Keratinocyte (primary cell): ENCODE data around the gene TTC39C. TPM values are rescaled to one million over a fixed set of nuclear protein-coding genes. Genes with fewer than 3 reads are reported as not detected.

Experiments
- DNase-seq: peaks from one replicate; pipeline ENCODE4 v3.0.0-alpha.2; 2011; ENCODE audit warnings: low read depth, missing footprints, low spot score
- FAIRE-seq: peaks from 2 replicates; lab custom pipeline; 2011; peaks lifted over from hg19 to GRCh38; lab: Jason Lieb, UNC
- H2AFZ ChIP-seq: 2 replicates; pipeline ENCODE4 v1.6.0; 2012; ENCODE audit warnings: low read length, control low read depth, inconsistent platforms; ENCODE audit not compliant: control insufficient read depth
- H3K27ac ChIP-seq: 2 replicates; pipeline ENCODE4 v1.5.1; 2011; ENCODE audit warnings: low read length; ENCODE audit not compliant: control insufficient read depth, insufficient read depth
- H3K27me3 ChIP-seq: 3 replicates; pipeline ENCODE4 v1.6.0; 2011; ENCODE audit warnings: low read length; ENCODE audit not compliant: control insufficient read depth, insufficient read depth; ENCODE audit errors: extremely low read depth
- H3K36me3 ChIP-seq, 2 experiments: 2 replicates in 1 of 2; 3 replicates in 1 of 2; pipeline ENCODE4 v1.5.1; 2011; ENCODE audit warnings: low read length in 2 of 2, mild to moderate bottlenecking in 1 of 2; ENCODE audit not compliant: control insufficient read depth in 2 of 2, insufficient read depth in 2 of 2; ENCODE audit errors: extremely low read depth in 1 of 2
- H3K4me1 ChIP-seq: 3 replicates; pipeline ENCODE4 v1.5.1; 2011; ENCODE audit warnings: low read length; ENCODE audit not compliant: control insufficient read depth, insufficient read depth; ENCODE audit errors: extremely low read depth
- H3K4me2 ChIP-seq: 3 replicates; pipeline ENCODE4 v1.6.0; 2011; ENCODE audit warnings: low read depth, low read length; ENCODE audit not compliant: control insufficient read depth, insufficient read depth; ENCODE audit errors: extremely low read depth
- H3K4me3 ChIP-seq, 3 experiments: fragments of 200-600 bp in 1 of 3; sonication (generic) in 1 of 3; 2 replicates in 2 of 3; 3 replicates in 1 of 3; pipeline ENCODE4 v1.5.1; 2011 to 2016; ENCODE audit warnings: low read length in 3 of 3, mild to moderate bottlenecking in 3 of 3, control low read depth in 2 of 3, inconsistent platforms in 1 of 3, low read depth in 1 of 3, mixed read lengths in 1 of 3, mixed run types in 1 of 3, moderate library complexity in 1 of 3; ENCODE audit not compliant: control insufficient read depth in 2 of 3, insufficient read depth in 2 of 3; ENCODE audit errors: extremely low read depth in 1 of 3
- H3K79me2 ChIP-seq: 2 replicates; pipeline ENCODE4 v1.6.0; 2012; ENCODE audit warnings: low read length; ENCODE audit not compliant: control insufficient read depth, insufficient read depth
- H3K9ac ChIP-seq: 3 replicates; pipeline ENCODE4 v1.6.0; 2011; ENCODE audit warnings: low read length; ENCODE audit not compliant: control insufficient read depth, insufficient read depth; ENCODE audit errors: extremely low read depth
- H3K9me1 ChIP-seq: 3 replicates; pipeline ENCODE4 v1.6.0; 2011; ENCODE audit warnings: low read length; ENCODE audit not compliant: control insufficient read depth, insufficient read depth; ENCODE audit errors: extremely low read depth
- H3K9me3 ChIP-seq: 2 replicates; pipeline ENCODE4 v1.5.1; 2012; ENCODE audit warnings: low read depth, low read length; ENCODE audit not compliant: control insufficient read depth
- H4K20me1 ChIP-seq: 3 replicates; pipeline ENCODE4 v1.6.0; 2011; ENCODE audit warnings: low read length; ENCODE audit not compliant: control insufficient read depth, insufficient read depth; ENCODE audit errors: extremely low read depth
- EZH2 ChIP-seq: IDR thresholded peaks from one replicate; pipeline ENCODE4 v1.6.1; 2012; ENCODE audit warnings: inconsistent platforms, mild to moderate bottlenecking, low read length, moderate library complexity
- dilution Hi-C: fragments of 300-500 bp; cut with MboI; formaldehyde crosslinking; loops from one replicate; pipeline ENCODE4 v1.7.0; 2020; ENCODE audit warnings: low sequenced_read_pairs; ENCODE audit not compliant: extremely low pct_ligation_motif_present
- polyA plus RNA-seq, 5 experiments: library from polyadenylated mRNA; depleted of rRNA in 3 of 5; stranded (reverse) in 3 of 5; stranded (forward) in 1 of 5; unstranded in 1 of 5; fragments of >200 nt; gene quantifications; 1 replicate in 1 of 5; 2 replicates in 3 of 5; 3 replicates in 1 of 5; pipeline versions ENCODE4 v1.2.1 to v1.2.3, GENCODE V29; 2011 to 2012; ENCODE audit warnings: missing spikeins in 2 of 5, low read depth in 1 of 5, low replicate concordance in 1 of 5
- TF ChIP-seq, protein P1 (sequence below), 3 experiments: IDR thresholded peaks in 1 of 3; conservative IDR thresholded peaks in 1 of 3; optimal IDR thresholded peaks in 1 of 3; 2 replicates in 2 of 3; 3 replicates in 1 of 3; pipeline versions ENCODE3 to v1.5.1; 2011; ENCODE audit warnings: low read length in 3 of 3, mild to moderate bottlenecking in 3 of 3, moderate library complexity in 2 of 3, control low read depth in 1 of 3, inconsistent platforms in 1 of 3; ENCODE audit not compliant: insufficient read depth in 2 of 3; ENCODE audit errors: extremely low read depth in 1 of 3

TTC39C gene
- polyA plus RNA-seq, 1 donor (not counting 4 experiments of a cell fraction or from before 2014, with no cell fraction given), result 26.8 TPM

DNA sequence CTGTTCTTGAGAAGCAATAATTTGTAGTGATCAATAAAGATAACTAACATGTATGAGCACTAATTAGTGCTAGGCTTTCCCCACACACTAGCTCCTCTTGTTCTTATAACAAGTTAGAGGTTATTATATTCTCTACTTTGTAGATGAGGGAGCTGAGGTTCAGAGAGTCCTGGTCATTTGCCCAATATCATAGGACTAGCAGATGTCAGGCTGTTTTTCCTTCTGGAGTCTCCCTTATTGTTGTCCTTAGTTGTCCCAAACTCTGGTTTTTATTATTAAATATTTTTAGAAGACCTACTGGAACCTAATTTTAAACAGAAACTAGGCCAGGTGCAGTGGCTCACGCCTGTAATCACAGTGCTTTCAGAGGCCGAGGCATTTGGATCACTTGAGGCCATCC is 16.5 kb upstream of the TTC39C start:
- Histone ChIP-seq H3K4me2 (no peak overlapping the region), H3K27ac (no peak overlapping the region), H4K20me1 (no peaks in the 10 kb centered on the region), H2AFZ (no peak overlapping the region), H3K79me2 (no peaks in the 10 kb centered on the region), H3K36me3 (no peaks in the 10 kb centered on the region), H3K4me3 (no peak overlapping the region), H3K27me3 (no peaks in the 10 kb centered on the region), H3K9me1 (no peaks in the 10 kb centered on the region), H3K9me3 (no peaks in the 10 kb centered on the region), H3K4me1 (peaks cover 31% of the 10 kb centered on the region), H3K9ac (no peak overlapping the region)
- DNase-seq, result no peak
- no peak for TF ChIP-seq EZH2
- TF ChIP-seq, protein P1, sequence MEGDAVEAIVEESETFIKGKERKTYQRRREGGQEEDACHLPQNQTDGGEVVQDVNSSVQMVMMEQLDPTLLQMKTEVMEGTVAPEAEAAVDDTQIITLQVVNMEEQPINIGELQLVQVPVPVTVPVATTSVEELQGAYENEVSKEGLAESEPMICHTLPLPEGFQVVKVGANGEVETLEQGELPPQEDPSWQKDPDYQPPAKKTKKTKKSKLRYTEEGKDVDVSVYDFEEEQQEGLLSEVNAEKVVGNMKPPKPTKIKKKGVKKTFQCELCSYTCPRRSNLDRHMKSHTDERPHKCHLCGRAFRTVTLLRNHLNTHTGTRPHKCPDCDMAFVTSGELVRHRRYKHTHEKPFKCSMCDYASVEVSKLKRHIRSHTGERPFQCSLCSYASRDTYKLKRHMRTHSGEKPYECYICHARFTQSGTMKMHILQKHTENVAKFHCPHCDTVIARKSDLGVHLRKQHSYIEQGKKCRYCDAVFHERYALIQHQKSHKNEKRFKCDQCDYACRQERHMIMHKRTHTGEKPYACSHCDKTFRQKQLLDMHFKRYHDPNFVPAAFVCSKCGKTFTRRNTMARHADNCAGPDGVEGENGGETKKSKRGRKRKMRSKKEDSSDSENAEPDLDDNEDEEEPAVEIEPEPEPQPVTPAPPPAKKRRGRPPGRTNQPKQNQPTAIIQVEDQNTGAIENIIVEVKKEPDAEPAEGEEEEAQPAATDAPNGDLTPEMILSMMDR (optimal IDR thresholded peaks at IDR 0.05 in 1 of 3, IDR thresholded peaks at IDR 0.05 in 1 of 3, conservative IDR thresholded peaks at IDR 0.05 in 1 of 3; ENCODE audit: extremely low read depth in 1 of 3, insufficient read depth in 2 of 3, low read length in 3 of 3), result no peak
- dilution Hi-C loops, result no loop called here
- no peak for FAIRE-seq

DNA sequence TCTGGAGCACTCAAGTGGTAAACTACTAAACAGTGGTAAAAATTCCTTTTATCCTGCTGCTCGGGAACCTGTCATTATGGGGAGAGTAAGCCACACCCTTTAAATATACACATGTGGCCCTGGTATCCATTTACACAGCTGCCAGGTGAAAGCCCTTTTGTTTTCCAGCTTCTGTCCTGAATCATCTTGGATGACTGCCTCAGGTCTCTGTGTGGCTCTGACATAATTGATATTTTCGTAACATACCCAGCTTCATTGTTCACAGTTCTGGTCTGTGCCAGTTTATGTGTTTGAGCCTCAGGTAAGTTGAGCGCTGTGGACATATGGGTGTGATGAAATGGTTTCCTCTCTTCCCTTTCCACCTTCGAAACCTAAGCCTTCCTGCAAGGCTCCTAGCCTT is 15.7 kb upstream of the TTC39C start:
- Histone ChIP-seq H3K4me2 (peak overlapping the region; percentile 42), H3K36me3 (no peaks in the 10 kb centered on the region), H3K9ac (peak overlapping the region; percentile 39), H3K9me3 (no peaks in the 10 kb centered on the region), H3K4me3 (no peak overlapping the region), H3K27me3 (no peaks in the 10 kb centered on the region), H3K79me2 (no peaks in the 10 kb centered on the region), H2AFZ (peak overlapping the region; percentile 1), H3K9me1 (no peaks in the 10 kb centered on the region), H3K4me1 (peaks cover 24% of the 10 kb centered on the region), H3K27ac (peak overlapping the region; percentile 42), H4K20me1 (no peaks in the 10 kb centered on the region)
- DNase-seq (peak; percentile 55), FAIRE-seq (peak; percentile 88)
- no peak for TF ChIP-seq EZH2
- TF ChIP-seq, protein P1 (optimal IDR thresholded peaks at IDR 0.05 in 1 of 3, IDR thresholded peaks at IDR 0.05 in 1 of 3, conservative IDR thresholded peaks at IDR 0.05 in 1 of 3; ENCODE audit: extremely low read depth in 1 of 3, insufficient read depth in 2 of 3, low read length in 3 of 3), result no peak
- dilution Hi-C loops, result no loop called here
